Epidermal melanocyte (primary cell): Measurements from ENCODE around the gene CTNNA3.

Source experiments
- DNase-seq: peaks from one replicate; pipeline ENCODE4 v3.0.0; 2011; ENCODE audit warnings: low spot score; ENCODE audit not compliant: insufficient read length

CTNNA3 gene

GRCh38 chr10:67327626-67328535 lies 368.1 kb downstream of the CTNNA3 start:
- DNase-seq, result no peak

GRCh38 chr10:67319976-67320375 lies 376.0 kb downstream of the CTNNA3 start:
- no peak for DNase-seq

GRCh38 chr10:67308912-67309311 lies 387.1 kb downstream of the CTNNA3 start:
- DNase-seq, result no peak

- DNase-seq, result no peak
Measured at GRCh38 chr10:67306588-67307205, 389.3 kb downstream of the CTNNA3 start.

- DNase-seq, result no peak
Measured at GRCh38 chr10:67302701-67303100, 393.3 kb downstream of the CTNNA3 start.

GRCh38 chr10:67299761-67300160 lies 396.2 kb downstream of the CTNNA3 start:
- no peak for DNase-seq

GRCh38 chr10:67297637-67298181 lies 398.3 kb downstream of the CTNNA3 start:
- no peak for DNase-seq

- no peak for DNase-seq
Measured at GRCh38 chr10:67296926-67297325, 399.1 kb downstream of the CTNNA3 start.

GRCh38 chr10:67288688-67289410 lies 407.1 kb downstream of the CTNNA3 start:
- no peak for DNase-seq

GRCh38 chr10:67284589-67284988 lies 411.4 kb downstream of the CTNNA3 start:
- DNase-seq, result no peak

- no peak for DNase-seq
Measured at GRCh38 chr10:67282871-67283270, 413.1 kb downstream of the CTNNA3 start.

GRCh38 chr10:67280405-67280804 lies 415.6 kb downstream of the CTNNA3 start:
- no peak for DNase-seq

- DNase-seq, result no peak
Measured at GRCh38 chr10:67277402-67277801, 418.6 kb downstream of the CTNNA3 start.

GRCh38 chr10:67269828-67270227 lies 426.2 kb downstream of the CTNNA3 start:
- no peak for DNase-seq

- no peak for DNase-seq
Measured at GRCh38 chr10:67268146-67268545, 427.8 kb downstream of the CTNNA3 start.

GRCh38 chr10:67262675-67263074 lies 433.3 kb downstream of the CTNNA3 start:
- DNase-seq, result no peak

GRCh38 chr10:67261300-67261797 lies 434.6 kb downstream of the CTNNA3 start:
- no peak for DNase-seq

- no peak for DNase-seq
Measured at GRCh38 chr10:67259319-67259929, 436.6 kb downstream of the CTNNA3 start.

GRCh38 chr10:67257427-67258144 lies 438.4 kb downstream of the CTNNA3 start:
- DNase-seq, result no peak

GRCh38 chr10:67257018-67257417 lies 439.0 kb downstream of the CTNNA3 start:
- DNase-seq, result no peak

- no peak for DNase-seq
Measured at GRCh38 chr10:67250686-67251085, 445.3 kb downstream of the CTNNA3 start.
